GM12872 (cell line): Measurements from ENCODE around the gene WIPF2.

Experiments used
- CTCF ChIP-seq: IDR thresholded peaks from 3 replicates; pipeline ENCODE4 v1.5.1; 2011; ENCODE audit warnings: low read depth, mild to moderate bottlenecking, low read length, moderate library complexity; ENCODE audit not compliant: insufficient read depth

Gene WIPF2

GRCh38 chr17:40224718-40225550 is 5.8 kb downstream of the WIPF2 start:
- TF ChIP-seq CTCF = no peak

- no peak for TF ChIP-seq CTCF
Observed at GRCh38 chr17:40230670-40231069, 11.6 kb downstream of the WIPF2 start.

GRCh38 chr17:40241252-40241834 is 22.2 kb downstream of the WIPF2 start:
- no peak for TF ChIP-seq CTCF

- no peak for TF ChIP-seq CTCF
Observed at GRCh38 chr17:40242774-40243173, 23.7 kb downstream of the WIPF2 start.

GRCh38 chr17:40243761-40244160 is 24.7 kb downstream of the WIPF2 start:
- no peak for TF ChIP-seq CTCF

- no peak for TF ChIP-seq CTCF
Observed at GRCh38 chr17:40244255-40244654, 25.2 kb downstream of the WIPF2 start.

GRCh38 chr17:40247926-40248495 is 28.9 kb downstream of the WIPF2 start:
- no peak for TF ChIP-seq CTCF
